Measurements from ENCODE around the gene PGLYRP1. TPM values are rescaled to one million over a fixed set of nuclear protein-coding genes. Genes with fewer than 3 reads are reported as not detected.

PGLYRP1 gene
- total RNA-seq, 1 experiment from 2014 or later = not detected

DNA sequence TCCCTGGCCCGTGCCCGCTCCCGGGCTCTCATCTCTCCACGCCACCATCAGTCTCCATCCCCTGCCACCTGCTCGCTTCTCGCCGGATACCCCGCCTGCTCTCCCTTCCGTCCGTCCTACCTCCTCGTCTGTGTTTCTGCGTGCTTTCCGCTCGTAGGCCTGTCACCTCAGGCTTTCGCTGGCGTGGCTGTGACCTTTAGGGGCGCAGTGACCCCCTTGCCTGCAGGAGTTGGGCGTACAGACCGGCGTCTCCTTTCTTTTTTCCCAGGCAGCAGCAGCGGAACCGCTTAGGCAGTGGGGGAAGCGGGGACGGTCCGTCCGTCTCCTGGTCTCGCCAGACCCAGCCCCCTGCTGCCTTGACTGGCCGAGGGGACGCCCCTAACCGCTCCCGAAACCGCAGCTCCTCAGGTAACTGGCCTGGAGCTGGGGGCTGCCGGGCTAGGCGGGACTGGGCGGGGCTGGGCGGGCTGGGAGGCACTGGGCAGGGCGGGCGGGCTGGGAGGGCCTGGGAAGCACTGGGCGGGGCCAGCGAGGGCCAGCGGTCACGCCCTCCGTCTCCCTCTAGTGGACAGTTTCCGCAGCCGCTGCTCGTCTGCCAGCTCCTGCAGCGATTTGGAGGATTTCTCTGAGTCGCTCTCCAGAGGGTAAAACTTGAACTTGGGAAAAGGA is 6.3 kb downstream of the PGLYRP1 start:
- TF ChIP-seq, protein P1, sequence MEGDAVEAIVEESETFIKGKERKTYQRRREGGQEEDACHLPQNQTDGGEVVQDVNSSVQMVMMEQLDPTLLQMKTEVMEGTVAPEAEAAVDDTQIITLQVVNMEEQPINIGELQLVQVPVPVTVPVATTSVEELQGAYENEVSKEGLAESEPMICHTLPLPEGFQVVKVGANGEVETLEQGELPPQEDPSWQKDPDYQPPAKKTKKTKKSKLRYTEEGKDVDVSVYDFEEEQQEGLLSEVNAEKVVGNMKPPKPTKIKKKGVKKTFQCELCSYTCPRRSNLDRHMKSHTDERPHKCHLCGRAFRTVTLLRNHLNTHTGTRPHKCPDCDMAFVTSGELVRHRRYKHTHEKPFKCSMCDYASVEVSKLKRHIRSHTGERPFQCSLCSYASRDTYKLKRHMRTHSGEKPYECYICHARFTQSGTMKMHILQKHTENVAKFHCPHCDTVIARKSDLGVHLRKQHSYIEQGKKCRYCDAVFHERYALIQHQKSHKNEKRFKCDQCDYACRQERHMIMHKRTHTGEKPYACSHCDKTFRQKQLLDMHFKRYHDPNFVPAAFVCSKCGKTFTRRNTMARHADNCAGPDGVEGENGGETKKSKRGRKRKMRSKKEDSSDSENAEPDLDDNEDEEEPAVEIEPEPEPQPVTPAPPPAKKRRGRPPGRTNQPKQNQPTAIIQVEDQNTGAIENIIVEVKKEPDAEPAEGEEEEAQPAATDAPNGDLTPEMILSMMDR (conservative IDR thresholded peaks at IDR 0.05) = peak; percentile 93
- Histone ChIP-seq H3K14ac (ENCODE audit: insufficient read depth, low read length) (peak overlapping the region; percentile 36; the same call in 1 of the 2 replicates), H3T11ph (ENCODE audit: low read length) (no peak overlapping the region), H4K5ac (ENCODE audit: insufficient read length, low read depth, low read length) (no peak overlapping the region), H3K18ac (ENCODE audit: insufficient read length, low read depth, low read length) (peak overlapping the region; percentile 76), H3K4ac (ENCODE audit: low read depth, low read length) (no peak overlapping the region), H2BK15ac (ENCODE audit: low read depth, low read length) (peak overlapping the region; percentile 90; the same call in 1 of the 2 replicates), H4K91ac (ENCODE audit: insufficient read length, low read depth, low read length) (no peak overlapping the region), H3K23me2 (ENCODE audit: insufficient read length, low read depth, low read length, poor library complexity, severe bottlenecking) (peaks cover 17% of the 10 kb centered on the region), H3K27ac (ENCODE audit: insufficient read length, low read depth, low read length) (no peak overlapping the region), H3K27me3 (ENCODE audit: insufficient read depth, low read length) (peaks cover 7% of the 10 kb centered on the region; the same call in 1 of the 2 replicates), H2BK20ac (ENCODE audit: low read depth, low read length, poor library complexity, severe bottlenecking) (no peak overlapping the region), H3K4me1 (ENCODE audit: insufficient read depth, low read length) (no peaks in the 10 kb centered on the region), H2BK120ac (ENCODE audit: low read depth, low read length, poor library complexity, severe bottlenecking) (no peak overlapping the region), H4K20me1 (ENCODE audit: control insufficient read depth, insufficient read depth, insufficient read length) (no peaks in the 10 kb centered on the region), H3K79me2 (ENCODE audit: insufficient read depth, low read length) (no peaks in the 10 kb centered on the region), H3K9ac (ENCODE audit: extremely low read depth, insufficient read length, low read length) (peak overlapping the region; percentile 44), H3K4me2 (ENCODE audit: insufficient read depth, insufficient read length, low read length) (peak overlapping the region; percentile 99), H2AFZ (ENCODE audit: low read length) (no peak overlapping the region), H3K9me3 (ENCODE audit: control insufficient read depth, low read depth, low read length) (no peaks in the 10 kb centered on the region), H4K8ac (replicated peaks; ENCODE audit: insufficient read length, low read depth, low read length) (no peak overlapping the region), H3K23ac (ENCODE audit: insufficient read length, low read depth, low read length) (no peak overlapping the region), H3K56ac (ENCODE audit: insufficient read length, low read depth, low read length) (no peak overlapping the region), H3K79me1 (ENCODE audit: insufficient read depth, low read depth, low read length, poor library complexity, severe bottlenecking) (no peaks in the 10 kb centered on the region), H2BK5ac (ENCODE audit: insufficient read length, low read length) (no peak overlapping the region), H2BK12ac (ENCODE audit: insufficient read length, low read depth, low read length) (no peak overlapping the region), H2AK5ac (ENCODE audit: insufficient read length, low read length) (no peak overlapping the region)
- DNase-seq = peak; percentile 92
- peaks cover 1 to 7% (median 2%) of the 10 kb centered on the region in 3 experiments; a peak in 6 of 7 replicates for H3K36me3 Mint-ChIP-seq (ENCODE audit: insufficient read depth in 1 of 3, low read depth in 3 of 3)
- peaks cover 17 to 27% of the 10 kb centered on the region in 2 experiments for H3K4me1 Mint-ChIP-seq
- no CpG with 5 or more reads among the region's 48 CpGs for WGBS (ENCODE audit: extremely low coverage, insufficient read length, low lambda C conversion rate)
- no peaks in the 10 kb centered on the region; a peak in 1 of 5 replicates for H3K9me3 Mint-ChIP-seq
- peaks cover 25% of the 10 kb centered on the region for H3K27me3 Mint-ChIP-seq (ENCODE audit: low read depth)
- no peak overlapping the region for H3K27ac Mint-ChIP-seq
- H3K4me3 Mint-ChIP-seq = peak overlapping the region; percentile 67 to 84
